Stimulated activated CD8-positive, alpha-beta memory T cell treated with anti-CD3 and anti-CD28 coated beads, Interleukin-2, amount 100 ng/mL, for 1 hour (primary cell): ENCODE data around the gene SLC22A9.
"Not testable (repeated sequence)": the region's sequence is repeated elsewhere in the genome, so short reads cannot be mapped to it uniquely, and the experiment has no call there.

Experiments
- DNase-seq, 2 donors: peaks; one replicate each; pipeline ENCODE4 v3.0.0-alpha.2; 2020; ENCODE audit warnings: low read depth in 2 of 2

Gene SLC22A9

GRCh38 chr11:63369165-63369970, at the start of gene SLC22A9:
Gene SLC22A9 (plus strand): TSS chr11:63369785. CDS start chr11:63370057, 272 bp downstream.
- DNase-seq, result no peak

- DNase-seq, result no peak
Observed at GRCh38 chr11:63321723-63322122, 47.9 kb upstream of the SLC22A9 start.

GRCh38 chr11:63335089-63335488, 34.5 kb upstream of the SLC22A9 start:
- not testable (repeated sequence) for DNase-seq

GRCh38 chr11:63337070-63337469, 32.5 kb upstream of the SLC22A9 start:
- DNase-seq, result no peak

- no peak for DNase-seq
Observed at GRCh38 chr11:63343130-63343529, 26.5 kb upstream of the SLC22A9 start.

- DNase-seq, result no peak
Observed at GRCh38 chr11:63352144-63352543, 17.4 kb upstream of the SLC22A9 start.

GRCh38 chr11:63362196-63362793, 7.3 kb upstream of the SLC22A9 start:
- no peak for DNase-seq

- DNase-seq, result no peak
Observed at GRCh38 chr11:63369971-63370588, 495 bp downstream of the SLC22A9 start.

GRCh38 chr11:63371396-63371795, 1.8 kb downstream of the SLC22A9 start:
- no peak for DNase-seq

GRCh38 chr11:63375434-63375833, 5.8 kb downstream of the SLC22A9 start:
- no peak for DNase-seq

GRCh38 chr11:63380130-63380529, 10.5 kb downstream of the SLC22A9 start:
- no peak for DNase-seq

GRCh38 chr11:63395697-63396096, 26.1 kb downstream of the SLC22A9 start:
- DNase-seq, result no peak

GRCh38 chr11:63404161-63404935, 34.8 kb downstream of the SLC22A9 start:
- DNase-seq, result no peak

GRCh38 chr11:63405114-63405513, 35.5 kb downstream of the SLC22A9 start:
- no peak for DNase-seq

GRCh38 chr11:63406458-63406857, 36.9 kb downstream of the SLC22A9 start:
- no peak for DNase-seq

GRCh38 chr11:63417174-63417852, 47.7 kb downstream of the SLC22A9 start:
- no peak for DNase-seq

GRCh38 chr11:63427971-63428508, 58.5 kb downstream of the SLC22A9 start:
- no peak for DNase-seq

- not testable (repeated sequence) for DNase-seq
Observed at GRCh38 chr11:63430731-63431130, 61.1 kb downstream of the SLC22A9 start.

- DNase-seq, result not testable (repeated sequence)
Observed at GRCh38 chr11:63435351-63435750, 65.8 kb downstream of the SLC22A9 start.

GRCh38 chr11:63435831-63436230, 66.2 kb downstream of the SLC22A9 start:
- DNase-seq, result not testable (repeated sequence)

GRCh38 chr11:63443714-63444113, 74.1 kb downstream of the SLC22A9 start:
- DNase-seq, result no peak
